Thoracic aorta (tissue), 2 donors: ENCODE measurements around the gene AUTS2. TPM values are rescaled to one million over a fixed set of nuclear protein-coding genes. Genes with fewer than 3 reads are reported as not detected.

Source experiments
- ATAC-seq: fragments of 150-250 bp; one replicate; pipeline ENCODE4 v1.8.0; 2017; ENCODE audit warnings: low read depth; ENCODE audit not compliant: insufficient number of reproducible peaks, low FRiP score
- DNase-seq: peaks from one replicate; pipeline ENCODE4 v3.0.0-alpha.2; 2020; ENCODE audit warnings: low spot score
- H3K27ac ChIP-seq, 2 donors: fragments of 200-600 bp; sonication (generic); 1 replicate in 1 of 2; 2 replicates in 1 of 2; pipeline ENCODE4 v1.5.1; 2016; ENCODE audit warnings: mild to moderate bottlenecking in 2 of 2, moderate library complexity in 2 of 2
- H3K27me3 ChIP-seq: fragments of 200-600 bp; sonication (generic); replicated peaks from 2 replicates; pipeline ENCODE4 v1.6.0; 2016; ENCODE audit warnings: mild to moderate bottlenecking; ENCODE audit not compliant: insufficient read depth
- H3K36me3 ChIP-seq: fragments of 200-600 bp; sonication (generic); one replicate; pipeline ENCODE4 v1.5.1; 2016
- H3K4me1 ChIP-seq, 2 donors: fragments of 200-600 bp; sonication (generic); 1 replicate in 1 of 2; 2 replicates in 1 of 2; pipeline versions ENCODE4 v1.5.1 to v1.6.0; 2016; ENCODE audit warnings: low read depth in 2 of 2, mild to moderate bottlenecking in 1 of 2; ENCODE audit not compliant: control insufficient read depth in 1 of 2
- H3K4me3 ChIP-seq: fragments of 200-600 bp; sonication (generic); 2 replicates; pipeline ENCODE4 v1.5.1; 2016; ENCODE audit warnings: mild to moderate bottlenecking
- H3K9me3 ChIP-seq: fragments of 200-600 bp; sonication (generic); 2 replicates; pipeline ENCODE4 v1.5.1; 2016
- CTCF ChIP-seq: fragments of 200-600 bp; sonication (generic); IDR thresholded peaks from one replicate; pipeline ENCODE4 v1.5.1; 2019; ENCODE audit warnings: antibody characterized with exemption
- total RNA-seq, 2 donors: library from RNA; depleted of rRNA; stranded (reverse); fragments of >200 nt; gene quantifications; one replicate each; pipeline versions ENCODE4 v1.1.0 to v1.2.3, GENCODE V29; 2016

The AUTS2 gene
- total RNA-seq, 2 donors from 2014 or later: 49.4 to 101 TPM

DNA sequence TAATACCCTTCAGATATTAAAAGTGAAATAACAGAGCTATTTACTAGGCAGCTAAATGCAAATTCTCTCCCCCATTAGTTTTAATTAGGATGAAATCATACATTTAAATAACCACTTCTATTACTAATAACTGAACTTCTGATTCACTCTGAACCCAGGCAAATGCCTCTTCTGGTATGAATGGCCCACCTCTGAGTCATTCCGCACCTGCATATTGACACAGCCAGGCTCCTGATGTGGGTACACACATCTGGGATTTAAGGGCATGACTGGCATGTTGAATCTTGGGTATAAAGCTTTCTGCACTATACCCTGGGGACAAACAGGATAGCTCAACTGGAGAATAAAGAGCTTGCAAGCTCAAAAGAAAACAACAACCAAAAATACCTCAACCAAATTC is 140.9 kb downstream of the AUTS2 start:
- Histone ChIP-seq H3K9me3 (no peaks in the 10 kb centered on the region), H3K36me3 (no peaks in the 10 kb centered on the region), H3K27ac (no peak overlapping the region), H3K27me3 (no peaks in the 10 kb centered on the region), H3K4me3 (no peak overlapping the region), H3K4me1 (no peaks in the 10 kb centered on the region)
- DNase-seq: no peak
- no peak for ATAC-seq
- TF ChIP-seq CTCF: no peak

DNA sequence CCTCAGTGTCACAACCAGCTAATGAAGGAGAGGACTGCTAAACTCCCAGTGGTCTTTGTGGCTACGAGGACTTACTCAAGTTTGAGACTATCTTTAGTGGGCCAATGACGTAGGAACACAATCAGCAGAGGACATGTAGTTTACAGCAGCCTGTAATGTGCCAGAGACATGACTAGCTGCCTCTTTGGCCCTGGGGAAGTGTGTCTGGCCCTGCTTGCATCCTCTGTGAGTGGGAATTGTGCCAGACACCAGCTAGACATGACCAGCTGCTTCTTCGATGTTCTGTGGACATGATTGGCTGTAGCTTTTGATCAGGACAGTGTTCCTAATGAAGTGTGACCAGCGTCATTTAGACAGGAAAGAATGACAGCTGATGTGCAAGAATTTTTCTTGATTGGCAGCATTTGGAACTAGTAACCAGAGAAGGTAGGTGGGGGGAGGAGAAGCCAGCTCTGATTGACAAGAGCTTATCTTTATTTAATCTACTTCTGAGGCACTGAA is 141.7 kb downstream of the AUTS2 start:
- ATAC-seq (no peak), DNase-seq (no peak)
- Histone ChIP-seq H3K4me3 (no peak overlapping the region), H3K9me3 (no peaks in the 10 kb centered on the region), H3K27ac (no peak overlapping the region), H3K27me3 (no peaks in the 10 kb centered on the region), H3K36me3 (no peaks in the 10 kb centered on the region), H3K4me1 (no peaks in the 10 kb centered on the region)
- no peak for TF ChIP-seq CTCF

- Histone ChIP-seq H3K36me3 (no peaks in the 10 kb centered on the region), H3K4me3 (no peak overlapping the region), H3K9me3 (no peaks in the 10 kb centered on the region), H3K4me1 (no peaks in the 10 kb centered on the region), H3K27me3 (no peaks in the 10 kb centered on the region), H3K27ac (no peak overlapping the region)
- no peak for DNase-seq
- ATAC-seq: no peak
- TF ChIP-seq CTCF: no peak
These were observed 144.0 kb downstream of the AUTS2 start for GRCh38 chr7:69742237-69742636.

DNA sequence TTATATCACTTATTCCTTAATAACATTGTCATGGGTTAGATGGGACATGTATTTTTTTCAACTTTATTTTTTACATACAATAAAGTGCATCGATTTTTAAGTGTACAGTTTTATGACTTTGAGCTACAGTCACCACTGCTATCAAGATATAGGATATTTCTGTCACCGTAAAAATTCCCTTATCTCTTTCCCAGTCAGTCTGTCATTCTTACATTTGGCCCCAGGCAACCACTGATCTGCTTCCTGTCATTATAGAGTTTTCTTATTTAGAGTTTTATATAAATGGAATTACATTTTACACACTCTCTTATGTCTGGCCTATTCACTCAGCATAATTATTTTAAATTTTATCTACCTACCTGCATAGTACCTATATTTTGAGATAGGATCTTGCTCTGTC is 145.2 kb downstream of the AUTS2 start:
- Histone ChIP-seq H3K4me3 (no peak overlapping the region), H3K9me3 (no peaks in the 10 kb centered on the region), H3K27me3 (no peaks in the 10 kb centered on the region), H3K4me1 (no peaks in the 10 kb centered on the region), H3K27ac (no peak overlapping the region), H3K36me3 (no peaks in the 10 kb centered on the region)
- DNase-seq: no peak
- no peak for TF ChIP-seq CTCF
- no peak for ATAC-seq

DNA sequence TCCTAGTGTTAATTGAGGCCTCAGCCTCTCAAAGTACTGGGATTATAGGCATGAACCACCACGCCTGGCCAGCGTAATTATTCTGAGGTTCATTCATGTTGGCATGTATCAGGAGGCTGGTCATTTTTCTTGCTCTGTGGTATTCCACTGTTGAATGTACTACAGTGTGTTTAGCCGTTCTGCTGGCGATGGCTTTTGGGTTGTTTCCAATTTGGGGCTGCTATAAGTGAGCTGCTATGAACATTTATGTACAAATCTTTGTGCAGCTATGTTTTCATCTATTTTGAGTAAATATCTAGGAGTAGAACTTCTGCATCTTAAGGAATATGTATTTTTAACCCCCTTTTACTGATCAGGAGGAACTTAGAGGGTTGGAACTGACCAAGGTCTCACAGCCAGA is 145.8 kb downstream of the AUTS2 start:
- no peaks in the 10 kb centered on the region for H3K36me3 ChIP-seq
- no peak overlapping the region for H3K4me3 ChIP-seq
- TF ChIP-seq CTCF: no peak
- H3K9me3 ChIP-seq: no peaks in the 10 kb centered on the region
- no peaks in the 10 kb centered on the region for H3K4me1 ChIP-seq
- no peaks in the 10 kb centered on the region for H3K27me3 ChIP-seq
- no peak overlapping the region for H3K27ac ChIP-seq
- ATAC-seq (no peak), DNase-seq (no peak)
